Activated CD4-positive, CD25-positive, alpha-beta regulatory T cell treated with anti-CD3 and anti-CD28 coated beads, Interleukin-2, amount 50 U/mL, for 24 hours (primary cell): ENCODE data around the gene THAP4.

Experiments
- ATAC-seq, 2 donors: fragments of 150-1000 bp; cut with Tn5 transposase; one replicate each; pipeline ENCODE4 v1.10.0; 2021; ENCODE audit warnings: mild to moderate bottlenecking in 1 of 2, moderate library complexity in 1 of 2

THAP4 gene

GRCh38 chr2:241637795-241638660 lies 1.1 kb upstream of the THAP4 start:
- ATAC-seq: peak; percentile 24 to 32

DNA sequence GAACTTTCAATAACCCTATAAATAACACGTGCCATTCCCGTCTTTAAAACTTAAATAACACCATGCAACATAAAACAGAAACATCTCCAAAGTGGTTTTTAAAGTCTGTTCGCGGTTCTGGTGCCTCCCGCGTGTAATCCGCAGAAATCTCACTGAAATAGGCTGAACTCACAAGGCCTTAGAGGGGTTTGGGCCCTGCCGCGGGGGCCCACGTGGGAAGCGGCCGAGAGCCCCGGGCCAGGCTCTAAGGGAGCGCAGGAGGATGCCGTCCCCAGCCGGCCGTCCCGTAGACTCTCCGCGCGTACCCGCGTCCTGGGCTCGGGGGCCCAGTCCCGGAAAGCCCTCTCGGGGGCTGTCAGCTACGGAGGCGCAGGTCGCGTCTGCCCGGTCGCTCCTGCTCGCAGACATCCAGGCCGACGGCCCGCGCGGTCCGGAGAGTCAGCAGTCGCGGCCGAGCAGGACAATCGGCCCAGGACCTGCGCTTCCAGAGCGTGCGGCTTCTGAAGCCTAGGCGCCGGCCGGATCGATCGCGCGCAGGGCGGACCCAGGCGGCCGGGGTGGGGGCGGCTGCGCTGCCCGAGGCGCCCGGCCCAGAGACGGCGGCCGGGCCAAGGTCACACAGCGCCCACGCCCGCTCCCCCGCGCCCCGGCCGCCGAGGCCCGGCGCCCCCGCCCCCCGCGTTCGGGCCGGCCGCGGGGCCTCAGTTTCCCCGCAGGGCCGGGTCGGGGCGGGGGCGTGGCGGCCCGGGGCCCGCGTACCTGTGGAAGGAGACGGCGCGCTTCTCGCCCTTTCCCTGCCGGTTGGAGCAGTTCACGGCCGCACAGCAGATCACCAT lies 558 bp downstream of the THAP4 start:
- ATAC-seq: peak; percentile 23 to 28

GRCh38 chr2:241635756-241636155 lies 1.2 kb downstream of the THAP4 start:
- no peak for ATAC-seq

DNA sequence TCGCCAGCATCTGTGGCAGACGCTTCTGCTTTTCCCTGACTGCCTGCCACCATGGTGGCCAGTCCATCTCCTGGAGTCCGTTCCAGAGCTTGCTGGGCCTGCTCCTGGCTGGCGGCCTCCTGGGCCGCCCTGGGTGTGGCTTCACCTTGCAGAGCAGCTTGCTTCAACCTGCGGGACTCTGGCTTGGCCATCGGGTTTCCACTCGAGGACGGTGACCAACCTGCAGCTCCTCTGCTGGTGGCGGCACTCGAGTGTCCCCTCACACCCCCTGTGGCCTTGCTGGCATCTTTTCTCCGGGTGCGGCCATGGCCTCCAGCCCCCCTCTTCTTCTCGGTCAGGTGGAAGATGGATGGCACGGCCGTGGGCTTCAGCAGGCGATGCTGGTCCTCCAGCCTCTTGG lies 3.4 kb downstream of the THAP4 start:
- no peak for ATAC-seq

GRCh38 chr2:241632478-241633325 lies 4.3 kb downstream of the THAP4 start:
- ATAC-seq: no peak

GRCh38 chr2:241629762-241630435 lies 7.1 kb downstream of the THAP4 start:
- ATAC-seq: no peak

GRCh38 chr2:241627675-241628074 lies 9.3 kb downstream of the THAP4 start:
- no peak for ATAC-seq

GRCh38 chr2:241620419-241620769 lies 16.6 kb downstream of the THAP4 start:
- peak; percentile 90 for ATAC-seq

- peak; percentile 33 to 43 for ATAC-seq
Observed at GRCh38 chr2:241619597-241620418, 17.1 kb downstream of the THAP4 start.

DNA sequence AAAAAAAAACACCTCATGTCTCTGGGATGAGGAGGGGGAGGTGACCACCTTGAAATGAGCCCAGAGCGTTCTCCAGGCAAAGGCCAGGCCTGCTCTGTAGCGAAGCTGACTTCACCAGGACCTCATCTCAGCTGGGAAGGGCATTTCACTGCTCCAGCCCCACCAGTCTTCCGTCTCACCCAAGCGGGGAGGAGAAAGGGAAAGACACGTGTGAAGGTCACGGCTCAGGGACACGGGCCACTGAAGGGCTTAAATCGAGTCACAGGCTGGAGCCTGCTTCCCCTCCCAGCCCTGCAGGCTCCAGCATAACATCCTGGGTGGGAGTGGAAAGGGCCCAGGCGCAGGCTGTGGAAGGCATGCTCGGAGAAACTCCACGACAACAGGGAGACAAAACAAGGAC lies 18.1 kb downstream of the THAP4 start:
- ATAC-seq: no peak

- ATAC-seq: no peak
Observed at GRCh38 chr2:241618296-241618805, 18.6 kb downstream of the THAP4 start.

- peak in 1 of 2 donors; percentile 15 for ATAC-seq
Observed at GRCh38 chr2:241617431-241618154, 19.4 kb downstream of the THAP4 start.

DNA sequence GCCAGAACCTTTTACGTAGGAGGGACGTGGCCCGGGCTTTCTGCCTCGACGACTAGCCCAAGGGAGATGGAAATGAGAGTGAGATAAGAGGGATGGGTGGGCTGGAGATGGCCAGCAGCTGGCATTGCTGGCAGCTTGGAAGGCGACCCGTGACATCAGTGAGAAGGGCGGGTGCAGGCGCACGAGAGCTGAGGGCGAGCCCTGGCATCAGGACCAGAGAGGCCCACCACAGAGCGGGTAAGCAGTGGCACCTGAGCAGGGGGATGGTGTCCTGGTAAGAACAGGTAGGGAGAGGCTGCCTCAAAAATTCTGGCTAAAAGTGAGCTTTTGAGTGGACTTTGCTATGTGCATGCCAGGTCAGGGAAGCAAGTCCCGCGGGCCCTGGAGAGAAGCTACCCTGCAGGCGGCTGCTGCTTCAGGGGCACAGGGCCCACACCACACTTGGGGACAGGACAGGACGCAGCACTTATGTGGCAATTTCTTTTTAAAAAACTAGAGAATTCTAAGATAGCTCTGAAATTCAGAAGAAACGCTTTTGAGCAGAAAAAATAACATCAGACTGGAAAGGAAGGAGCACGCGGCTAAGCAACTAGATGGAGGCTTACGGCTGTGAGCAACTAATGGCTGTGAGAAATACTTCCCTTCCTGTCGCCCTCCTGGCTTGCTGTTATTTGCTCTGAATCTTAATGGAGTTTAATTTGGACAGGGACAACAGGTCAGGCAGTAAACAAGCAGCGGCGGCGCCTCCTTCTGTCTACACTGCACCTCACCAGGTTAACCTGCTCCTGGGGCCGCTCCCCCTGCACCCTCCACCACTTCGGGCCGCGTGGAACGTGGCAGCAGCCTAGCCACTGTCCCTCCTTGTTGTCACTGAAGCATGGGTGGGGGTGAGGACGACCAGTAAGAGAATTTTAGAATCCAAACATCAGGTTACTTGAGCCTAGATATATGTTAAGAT lies 20.5 kb downstream of the THAP4 start:
- ATAC-seq: no peak

DNA sequence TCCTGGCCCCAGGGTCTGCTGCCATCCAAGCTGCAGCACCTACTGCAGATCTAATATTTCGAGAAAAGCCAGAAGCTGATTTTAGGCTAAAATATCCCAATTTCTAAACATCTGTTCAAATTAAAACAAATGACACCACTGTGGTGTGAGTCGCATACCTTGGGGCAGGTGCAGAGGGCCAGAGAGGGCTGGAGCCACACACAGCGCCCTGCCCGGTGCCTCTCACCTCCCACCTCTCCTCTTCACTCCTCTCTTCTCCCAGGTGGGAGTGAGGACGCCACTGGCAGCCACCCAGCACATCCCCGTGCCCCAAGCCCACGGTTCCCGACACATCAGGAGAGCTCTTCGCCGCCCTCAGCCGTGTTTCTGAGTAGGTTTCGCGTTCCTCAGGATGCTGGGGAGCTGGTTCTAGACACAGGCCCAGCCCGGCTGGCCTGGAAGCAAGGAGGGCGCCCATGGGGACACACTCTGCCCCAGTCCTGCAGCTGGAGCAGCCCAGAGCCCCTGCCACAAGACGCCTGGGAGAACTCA lies 21.4 kb downstream of the THAP4 start:
- ATAC-seq: no peak

GRCh38 chr2:241615041-241615440 lies 21.9 kb downstream of the THAP4 start:
- no peak for ATAC-seq

- ATAC-seq: no peak
Observed at GRCh38 chr2:241613017-241613780, 23.8 kb downstream of the THAP4 start.

DNA sequence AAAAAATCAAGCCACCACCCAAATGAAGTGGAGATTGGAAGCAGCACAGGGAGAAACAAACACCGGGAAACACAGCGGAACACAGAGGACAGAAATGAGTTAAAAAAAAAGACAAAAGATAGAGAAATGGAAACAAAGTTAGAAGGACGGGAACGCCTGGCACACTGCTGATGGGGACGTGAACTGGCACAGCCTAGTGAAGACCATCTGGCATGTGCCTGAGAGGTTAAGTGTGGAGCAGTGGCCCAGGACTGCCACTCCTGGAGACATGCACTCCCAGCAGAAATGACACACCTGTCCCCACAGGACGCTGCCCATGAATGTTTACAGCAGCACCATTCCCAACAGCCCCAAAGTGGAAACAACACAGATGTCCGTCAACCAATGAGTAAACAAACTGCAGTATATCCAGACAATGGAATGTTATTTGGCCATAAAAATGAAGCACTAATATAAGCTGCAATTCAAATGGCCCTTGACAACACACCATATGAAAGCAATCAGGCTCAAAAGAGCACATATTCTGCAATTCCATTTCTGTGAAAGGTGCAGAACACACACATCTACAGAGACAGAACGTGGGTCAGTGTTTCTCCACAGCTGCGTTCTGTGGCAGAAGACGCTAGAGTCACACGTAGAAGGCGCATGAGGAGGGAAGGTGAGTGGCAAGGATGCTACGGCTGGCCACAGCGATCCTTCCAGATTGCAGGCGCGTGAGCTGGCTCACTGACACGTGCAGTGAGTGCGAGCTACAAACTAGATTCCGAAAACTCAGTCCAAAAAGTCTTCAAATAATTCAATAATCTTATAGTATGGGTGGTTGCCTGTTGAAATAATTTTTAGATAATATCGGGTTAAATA lies 24.6 kb downstream of the THAP4 start:
- ATAC-seq: no peak
